Lung (tissue), 12 donors: Measurements from ENCODE around the gene TUB. TPM values are rescaled to one million over a fixed set of nuclear protein-coding genes. Genes with fewer than 3 reads are reported as not detected.
A peak's percentile ranks its signal among the peaks of the same experiment; 100 is the strongest.

Source experiments
- ATAC-seq: fragments of 200-7000 bp; cut with Tn5 transposase; one replicate; pipeline ENCODE4 v1.9.1; 2020; ENCODE audit warnings: moderate number of reproducible peaks; ENCODE audit not compliant: insufficient read depth, low FRiP score
- DNase-seq, 3 donors: peaks; one replicate each; pipeline ENCODE4 v3.0.0-alpha.2; 2013 to 2017
- H3K27ac ChIP-seq, 2 donors: one replicate each; pipeline ENCODE4 v1.5.1; 2013; ENCODE audit warnings: mild to moderate bottlenecking in 2 of 2, moderate library complexity in 2 of 2, control low read depth in 1 of 2, inconsistent platforms in 1 of 2, low read depth in 1 of 2, low read length in 1 of 2
- H3K27me3 ChIP-seq, 3 donors: one replicate each; pipeline ENCODE4 v1.5.1; 2013; ENCODE audit warnings: low read length in 2 of 3; ENCODE audit not compliant: control insufficient read depth in 3 of 3, insufficient read depth in 3 of 3
- H3K36me3 ChIP-seq, 4 donors: one replicate each; pipeline ENCODE4 v1.5.1; 2013; ENCODE audit warnings: low read length in 4 of 4, mild to moderate bottlenecking in 1 of 4, moderate library complexity in 1 of 4; ENCODE audit not compliant: control insufficient read depth in 4 of 4, insufficient read depth in 4 of 4
- H3K4me1 ChIP-seq, 5 donors: one replicate each; pipeline ENCODE4 v1.5.1; 2013; ENCODE audit warnings: low read length in 5 of 5, mild to moderate bottlenecking in 2 of 5, moderate library complexity in 1 of 5; ENCODE audit not compliant: control insufficient read depth in 5 of 5, insufficient read depth in 5 of 5
- H3K4me3 ChIP-seq: one replicate; pipeline ENCODE4 v1.5.1; 2013; ENCODE audit warnings: mild to moderate bottlenecking, control low read depth, moderate library complexity
- H3K9ac ChIP-seq, 2 donors: one replicate each; pipeline ENCODE4 v1.5.1; 2013; ENCODE audit warnings: low read length in 2 of 2, control low read depth in 1 of 2; ENCODE audit not compliant: insufficient read depth in 1 of 2
- H3K9me3 ChIP-seq, 4 donors: one replicate each; pipeline ENCODE4 v1.5.1; 2013; ENCODE audit warnings: low read length in 3 of 4, mild to moderate bottlenecking in 1 of 4, moderate library complexity in 1 of 4; ENCODE audit not compliant: control insufficient read depth in 4 of 4, insufficient read depth in 3 of 4
- CTCF ChIP-seq: IDR thresholded peaks from 2 replicates; pipeline ENCODE4 v1.5.1; 2012; ENCODE audit warnings: mild to moderate bottlenecking; ENCODE audit errors: control extremely low read depth, extremely low read depth
- WGBS, 2 donors: extraction: QIAGEN DNeasy Blood & Tissue Kit; methylation state at CpG; one replicate each; pipeline ENCODE4 v1.1.7; 2013; 5-methylcytosine and 5-hydroxymethylcytosine counted together
- polyA plus RNA-seq, 2 donors: library from polyadenylated mRNA; stranded (reverse); fragments of 200-250 nt; gene quantifications; one replicate each; pipeline ENCODE4 v1.2.1, GENCODE V29; 2013
- total RNA-seq, 2 donors: library from RNA; depleted of rRNA in 1 of 2; stranded (reverse); fragments of >200 nt in 1 of 2; gene quantifications; one replicate each; pipeline ENCODE4 v1.2.1, GENCODE V29; 2014 to 2021
- donor health status: control.
- donor health status: control.
- donor health status: Bipolar disorder and iron deficiency.
- donor health status: healthy.
- donor health status: DM: yes; HTN: yes; CAD: no.

The TUB gene
- total and polyA plus RNA-seq, 4 donors = 0.96 to 23.5 (median 5.1) TPM

- Histone ChIP-seq H3K9me3 (peaks cover 0 to 2% (median 0%) of the 10 kb centered on the region in 4 donors), H3K4me1 (peaks cover 0 to 6% (median 0%) of the 10 kb centered on the region in 5 donors), H3K27me3 (no peaks in the 10 kb centered on the region), H3K9ac (no peak overlapping the region), H3K4me3 (no peak overlapping the region), H3K27ac (no peak overlapping the region), H3K36me3 (peaks cover 0 to 47% (median 21%) of the 10 kb centered on the region in 4 donors)
- WGBS, 2 donors = 49 to 67% methylated on average over 12 of the region's 12 CpGs
- DNase-seq (no peak), ATAC-seq (no peak)
- TF ChIP-seq CTCF = no peak
Measured at GRCh38 chr11:8095371-8095770, 14.4 kb downstream of the TUB start.

GRCh38 chr11:8095806-8096522 lies 15.0 kb downstream of the TUB start:
- peak in 2 of 3 donors; percentile 41 to 50 for DNase-seq
- no peaks in the 10 kb centered on the region for H3K27me3 ChIP-seq
- H3K9ac ChIP-seq = no peak overlapping the region
- 71 to 78% methylated on average over 5 of the region's 5 CpGs for WGBS, 2 donors
- peaks cover 0 to 2% (median 0%) of the 10 kb centered on the region in 4 donors for H3K9me3 ChIP-seq
- H3K27ac ChIP-seq = no peak overlapping the region
- peaks cover 0 to 50% (median 24%) of the 10 kb centered on the region in 4 donors for H3K36me3 ChIP-seq
- H3K4me3 ChIP-seq = no peak overlapping the region
- no peak for TF ChIP-seq CTCF
- ATAC-seq = no peak
- peaks cover 0 to 6% (median 0%) of the 10 kb centered on the region in 5 donors for H3K4me1 ChIP-seq

DNA sequence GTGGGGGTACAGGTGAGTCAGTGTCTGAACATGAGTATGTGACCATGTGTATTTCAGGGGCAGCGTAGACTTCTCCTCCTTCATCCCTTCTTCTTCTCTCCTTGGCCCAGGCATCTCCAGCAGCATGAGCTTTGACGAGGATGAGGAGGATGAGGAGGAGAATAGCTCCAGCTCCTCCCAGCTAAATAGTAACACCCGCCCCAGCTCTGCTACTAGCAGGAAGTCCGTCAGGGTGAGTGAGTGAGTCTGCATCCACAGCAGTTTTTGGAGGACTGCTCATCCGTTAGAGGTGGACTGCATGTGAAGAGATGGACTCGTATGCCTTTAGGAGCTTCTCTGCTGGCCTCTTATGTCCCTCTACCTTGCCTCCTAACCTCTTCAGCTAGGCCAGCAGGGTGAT lies 15.6 kb downstream of the TUB start:
- Histone ChIP-seq H3K36me3 (peaks cover 0 to 54% (median 26%) of the 10 kb centered on the region in 4 donors), H3K4me3 (no peak overlapping the region), H3K27me3 (no peaks in the 10 kb centered on the region), H3K9ac (no peak overlapping the region), H3K4me1 (peaks cover 0 to 6% (median 0%) of the 10 kb centered on the region in 5 donors), H3K27ac (no peak overlapping the region), H3K9me3 (peaks cover 0 to 2% (median 0%) of the 10 kb centered on the region in 4 donors)
- no peak for TF ChIP-seq CTCF
- WGBS, 2 donors = 70 to 86% methylated on average over 5 to 6 of the region's 6 CpGs
- DNase-seq = no peak
- ATAC-seq = no peak
